ENCODE results near the gene FOXO3B.
"Not testable (repeated sequence)": the region's sequence is repeated elsewhere in the genome, so short reads cannot be mapped to it uniquely, and the experiment has no call there.

FOXO3B gene

GRCh38 chr17:18681767-18682571, at the start of gene FOXO3B:
FOXO3B (minus strand) TSS chr17:18682314; CDS start chr17:18681651, 663 bp downstream.
- DNase-seq (ENCODE audit: low spot score) (peak; percentile 87), ATAC-seq (ENCODE audit: low read depth) (peak; percentile 96)
- not testable (repeated sequence) for H3K27me3 ChIP-seq (ENCODE audit: insufficient read depth, poor library complexity, severe bottlenecking); H3K36me3 ChIP-seq (ENCODE audit: low read depth); H3K4me1 ChIP-seq (ENCODE audit: insufficient read depth, poor library complexity, severe bottlenecking); H3K9me3 ChIP-seq (ENCODE audit: severe bottlenecking); H3K27ac ChIP-seq (ENCODE audit: poor library complexity, severe bottlenecking)
- H3K4me3 ChIP-seq (ENCODE audit: severe bottlenecking) = peak within 1 kb of the TSS; percentile 37

GRCh38 chr17:18723509-18723908, 41.4 kb upstream of the FOXO3B start:
- not testable (repeated sequence) for DNase-seq (ENCODE audit: low spot score); ATAC-seq (ENCODE audit: low read depth); H3K27me3 ChIP-seq (ENCODE audit: insufficient read depth, poor library complexity, severe bottlenecking); H3K27ac ChIP-seq (ENCODE audit: poor library complexity, severe bottlenecking); H3K36me3 ChIP-seq (ENCODE audit: low read depth); H3K4me3 ChIP-seq (ENCODE audit: severe bottlenecking); H3K9me3 ChIP-seq (ENCODE audit: severe bottlenecking)
- H3K4me1 ChIP-seq (ENCODE audit: insufficient read depth, poor library complexity, severe bottlenecking) = peaks cover 11% of the 10 kb centered on the region

GRCh38 chr17:18722612-18723011, 40.5 kb upstream of the FOXO3B start:
- not testable (repeated sequence) for H3K36me3 ChIP-seq (ENCODE audit: low read depth); ATAC-seq (ENCODE audit: low read depth); H3K9me3 ChIP-seq (ENCODE audit: severe bottlenecking); H3K27ac ChIP-seq (ENCODE audit: poor library complexity, severe bottlenecking); H3K4me3 ChIP-seq (ENCODE audit: severe bottlenecking); DNase-seq (ENCODE audit: low spot score); H3K27me3 ChIP-seq (ENCODE audit: insufficient read depth, poor library complexity, severe bottlenecking)
- peaks cover 11% of the 10 kb centered on the region for H3K4me1 ChIP-seq (ENCODE audit: insufficient read depth, poor library complexity, severe bottlenecking)

- H3K4me3 ChIP-seq (ENCODE audit: severe bottlenecking); H3K9me3 ChIP-seq (ENCODE audit: severe bottlenecking); H3K27me3 ChIP-seq (ENCODE audit: insufficient read depth, poor library complexity, severe bottlenecking); DNase-seq (ENCODE audit: low spot score); H3K36me3 ChIP-seq (ENCODE audit: low read depth): not testable (repeated sequence)
- Histone ChIP-seq H3K4me1 (ENCODE audit: insufficient read depth, poor library complexity, severe bottlenecking) (peaks cover 11% of the 10 kb centered on the region), H3K27ac (ENCODE audit: poor library complexity, severe bottlenecking) (peak overlapping the region; percentile 57)
- peak; percentile 78 for ATAC-seq (ENCODE audit: low read depth)
Measured at GRCh38 chr17:18721775-18722547, 39.8 kb upstream of the FOXO3B start.

GRCh38 chr17:18719428-18720110, 37.5 kb upstream of the FOXO3B start:
- H3K4me3 ChIP-seq (ENCODE audit: severe bottlenecking); H3K27me3 ChIP-seq (ENCODE audit: insufficient read depth, poor library complexity, severe bottlenecking); DNase-seq (ENCODE audit: low spot score); H3K9me3 ChIP-seq (ENCODE audit: severe bottlenecking); ATAC-seq (ENCODE audit: low read depth); H3K36me3 ChIP-seq (ENCODE audit: low read depth): not testable (repeated sequence)
- Histone ChIP-seq H3K27ac (ENCODE audit: poor library complexity, severe bottlenecking) (peak overlapping the region; percentile 75), H3K4me1 (ENCODE audit: insufficient read depth, poor library complexity, severe bottlenecking) (peaks cover 11% of the 10 kb centered on the region)

- not testable (repeated sequence) for DNase-seq (ENCODE audit: low spot score); H3K36me3 ChIP-seq (ENCODE audit: low read depth); H3K4me3 ChIP-seq (ENCODE audit: severe bottlenecking); H3K9me3 ChIP-seq (ENCODE audit: severe bottlenecking); H3K27me3 ChIP-seq (ENCODE audit: insufficient read depth, poor library complexity, severe bottlenecking)
- Histone ChIP-seq H3K4me1 (ENCODE audit: insufficient read depth, poor library complexity, severe bottlenecking) (peaks cover 11% of the 10 kb centered on the region), H3K27ac (ENCODE audit: poor library complexity, severe bottlenecking) (peak overlapping the region; percentile 75)
- peak; percentile 70 for ATAC-seq (ENCODE audit: low read depth)
Measured at GRCh38 chr17:18718643-18719427, 36.7 kb upstream of the FOXO3B start.

GRCh38 chr17:18712354-18712999, 30.4 kb upstream of the FOXO3B start:
- DNase-seq (ENCODE audit: low spot score); H3K4me1 ChIP-seq (ENCODE audit: insufficient read depth, poor library complexity, severe bottlenecking); H3K4me3 ChIP-seq (ENCODE audit: severe bottlenecking); H3K27ac ChIP-seq (ENCODE audit: poor library complexity, severe bottlenecking); H3K9me3 ChIP-seq (ENCODE audit: severe bottlenecking); H3K36me3 ChIP-seq (ENCODE audit: low read depth); H3K27me3 ChIP-seq (ENCODE audit: insufficient read depth, poor library complexity, severe bottlenecking): not testable (repeated sequence)
- peak; percentile 56 for TF ChIP-seq CTCF (IDR thresholded peaks at IDR 0.05; ENCODE audit: poor library complexity, severe bottlenecking)
- peak; percentile 67; the same call in 2 of the 3 replicates for ATAC-seq (ENCODE audit: low read depth)

GRCh38 chr17:18708215-18708614, 26.1 kb upstream of the FOXO3B start:
- not testable (repeated sequence) for H3K9me3 ChIP-seq (ENCODE audit: severe bottlenecking); H3K27ac ChIP-seq (ENCODE audit: poor library complexity, severe bottlenecking); H3K4me1 ChIP-seq (ENCODE audit: insufficient read depth, poor library complexity, severe bottlenecking); H3K4me3 ChIP-seq (ENCODE audit: severe bottlenecking); H3K36me3 ChIP-seq (ENCODE audit: low read depth); H3K27me3 ChIP-seq (ENCODE audit: insufficient read depth, poor library complexity, severe bottlenecking); DNase-seq (ENCODE audit: low spot score); ATAC-seq (ENCODE audit: low read depth)

GRCh38 chr17:18705955-18706354, 23.8 kb upstream of the FOXO3B start:
- H3K36me3 ChIP-seq (ENCODE audit: low read depth); H3K4me3 ChIP-seq (ENCODE audit: severe bottlenecking); ATAC-seq (ENCODE audit: low read depth); H3K4me1 ChIP-seq (ENCODE audit: insufficient read depth, poor library complexity, severe bottlenecking); DNase-seq (ENCODE audit: low spot score); H3K27me3 ChIP-seq (ENCODE audit: insufficient read depth, poor library complexity, severe bottlenecking); H3K9me3 ChIP-seq (ENCODE audit: severe bottlenecking); H3K27ac ChIP-seq (ENCODE audit: poor library complexity, severe bottlenecking): not testable (repeated sequence)
